HG02571 (cell line): ENCODE results near the gene ZFAND3.
"Not testable (repeated sequence)": the region's sequence is repeated elsewhere in the genome, so short reads cannot be mapped to it uniquely, and the experiment has no call there.

Experiments
- ATAC-seq: cut with Tn5 transposase; IDR thresholded peaks from one replicate; pipeline ENCODE4 v1.9.1; 2021; ENCODE audit warnings: mild to moderate bottlenecking, moderate library complexity; ENCODE audit not compliant: unreplicated experiment

Gene ZFAND3

GRCh38 chr6:38033442-38033982, 214.0 kb downstream of the ZFAND3 start:
- no peak for ATAC-seq

GRCh38 chr6:38034274-38034914, 214.9 kb downstream of the ZFAND3 start:
- no peak for ATAC-seq

- ATAC-seq, result no peak
These were observed 216.0 kb downstream of the ZFAND3 start for GRCh38 chr6:38035478-38035877.

GRCh38 chr6:38039502-38039901, 220.0 kb downstream of the ZFAND3 start:
- ATAC-seq, result no peak

GRCh38 chr6:38040254-38040653, 220.7 kb downstream of the ZFAND3 start:
- no peak for ATAC-seq

DNA sequence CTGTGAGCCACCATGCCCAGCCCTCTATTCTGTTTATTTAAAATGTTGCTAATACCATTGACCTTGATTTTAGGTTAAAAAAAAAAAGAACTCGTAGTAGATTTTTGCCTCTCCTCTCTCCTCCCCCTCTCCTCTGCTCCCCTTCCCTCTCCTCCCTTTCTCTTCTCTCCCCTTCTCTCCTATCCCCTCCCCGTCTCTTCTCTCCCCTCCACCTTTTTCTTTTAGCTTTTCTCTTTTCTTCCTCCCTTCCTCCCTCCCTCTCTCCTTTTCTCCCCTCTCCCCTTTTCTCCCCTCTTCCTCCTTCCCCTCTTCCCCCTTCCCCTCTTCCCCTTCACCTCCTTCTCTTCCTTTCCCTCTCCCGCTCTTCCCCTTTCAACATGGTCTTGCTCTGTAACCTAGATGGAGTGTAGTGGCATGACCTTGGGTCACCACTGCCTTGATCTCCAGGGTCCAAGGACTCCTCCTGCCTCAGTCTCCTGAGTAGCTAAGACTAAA, 223.8 kb downstream of the ZFAND3 start:
- ATAC-seq, result no peak

DNA sequence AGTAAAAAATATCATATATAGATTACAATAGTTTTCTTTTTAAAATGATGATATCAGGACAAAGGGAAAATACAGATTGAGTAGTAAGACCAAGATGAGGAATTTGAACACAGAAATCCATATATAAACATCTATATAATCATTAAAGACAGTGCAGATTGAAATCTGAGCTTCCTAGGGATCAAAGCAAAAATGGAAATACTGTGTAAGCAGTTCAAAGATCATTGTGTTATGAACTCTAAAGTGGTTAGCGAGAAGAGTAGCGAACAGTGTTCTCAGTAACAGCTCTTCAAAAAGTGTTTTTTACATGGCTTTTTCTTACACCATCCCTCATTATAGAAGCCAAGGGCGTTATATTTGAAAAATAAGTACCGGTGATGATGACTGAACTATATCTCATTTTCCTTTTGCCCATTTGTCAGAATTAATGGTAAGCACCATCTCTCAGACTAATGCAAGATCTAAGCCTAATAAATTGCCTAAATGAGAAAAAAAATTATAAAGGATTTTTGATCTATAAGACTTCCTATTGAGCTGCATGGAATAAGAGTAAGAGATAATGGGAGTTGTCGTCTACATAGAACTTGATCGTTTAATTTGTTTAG, 226.3 kb downstream of the ZFAND3 start:
- ATAC-seq, result no peak

GRCh38 chr6:38047562-38047961, 228.0 kb downstream of the ZFAND3 start:
- ATAC-seq, result no peak

DNA sequence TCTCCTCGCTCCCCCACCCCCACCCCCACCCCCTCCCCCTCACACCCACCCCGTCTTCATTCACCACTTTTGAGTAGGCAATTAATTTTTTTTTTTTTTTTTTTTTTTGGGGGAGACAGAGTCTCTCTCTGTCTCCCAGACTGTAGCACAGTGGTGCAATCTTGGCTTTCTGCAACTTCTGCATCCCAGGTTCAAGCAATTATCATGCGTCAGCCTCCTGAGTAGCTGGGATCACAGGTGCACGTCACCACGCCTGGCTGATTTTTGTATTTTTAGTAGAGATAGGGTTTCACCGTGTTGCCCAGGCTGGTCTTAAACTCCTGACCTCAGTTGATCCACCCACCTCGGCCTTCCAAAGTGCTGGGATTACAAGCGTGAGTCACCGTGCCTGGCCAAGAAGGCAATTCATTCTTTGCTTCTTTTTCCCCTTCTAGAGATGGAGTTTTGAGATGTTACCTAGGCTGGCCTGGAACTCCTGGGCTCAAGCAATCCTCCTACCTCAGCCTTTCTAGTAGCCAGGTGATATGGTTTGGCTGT, 230.4 kb downstream of the ZFAND3 start:
- ATAC-seq, result not testable (repeated sequence)

- ATAC-seq, result no peak
These were observed 232.4 kb downstream of the ZFAND3 start for GRCh38 chr6:38051819-38052434.

GRCh38 chr6:38054527-38055202, 235.1 kb downstream of the ZFAND3 start:
- ATAC-seq, result no peak

DNA sequence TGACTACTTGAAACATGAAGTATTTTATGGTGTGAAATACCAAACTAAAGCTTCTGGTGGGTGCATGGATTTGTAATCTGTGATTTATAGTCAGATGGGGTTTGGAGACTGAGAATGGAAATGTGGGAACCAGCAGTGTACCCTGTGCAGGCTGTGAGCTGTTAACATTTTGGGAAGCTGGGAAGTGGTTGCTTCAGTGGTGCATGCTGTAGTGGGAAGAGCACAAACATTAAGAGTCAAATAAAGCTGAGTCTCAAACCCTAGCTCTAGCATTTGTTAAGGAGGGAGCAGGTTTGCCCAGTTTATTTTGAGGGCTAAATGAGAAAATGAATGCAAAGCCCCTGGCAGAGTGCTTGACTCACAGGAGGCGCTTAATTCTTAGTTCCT, 235.7 kb downstream of the ZFAND3 start:
- no peak for ATAC-seq

DNA sequence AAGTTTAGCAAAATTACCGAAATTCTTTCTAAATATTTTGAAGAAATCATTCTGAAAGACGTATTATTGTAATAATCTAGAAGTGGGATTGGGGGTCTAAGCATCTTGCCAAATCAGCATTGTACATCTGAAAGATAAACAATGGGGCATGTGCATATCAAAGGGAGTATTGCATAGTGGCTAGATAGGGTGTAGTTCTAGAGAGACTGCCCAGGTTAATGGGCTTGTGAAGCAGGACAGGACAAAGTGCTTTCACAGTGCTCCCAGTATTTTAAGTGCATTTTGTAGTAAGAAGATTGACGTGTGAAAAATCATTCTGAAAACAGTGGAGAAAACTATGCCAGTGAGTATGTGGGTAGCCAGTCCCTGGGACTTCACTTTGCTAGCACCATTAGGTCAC, 236.8 kb downstream of the ZFAND3 start:
- no peak for ATAC-seq

GRCh38 chr6:38057994-38058393, 238.5 kb downstream of the ZFAND3 start:
- ATAC-seq, result no peak

- no peak for ATAC-seq
These were observed 242.5 kb downstream of the ZFAND3 start for GRCh38 chr6:38062066-38062465.

- no peak for ATAC-seq
These were observed 244.4 kb downstream of the ZFAND3 start for GRCh38 chr6:38063973-38064372.

- no peak for ATAC-seq
These were observed 244.9 kb downstream of the ZFAND3 start for GRCh38 chr6:38064431-38064830.

DNA sequence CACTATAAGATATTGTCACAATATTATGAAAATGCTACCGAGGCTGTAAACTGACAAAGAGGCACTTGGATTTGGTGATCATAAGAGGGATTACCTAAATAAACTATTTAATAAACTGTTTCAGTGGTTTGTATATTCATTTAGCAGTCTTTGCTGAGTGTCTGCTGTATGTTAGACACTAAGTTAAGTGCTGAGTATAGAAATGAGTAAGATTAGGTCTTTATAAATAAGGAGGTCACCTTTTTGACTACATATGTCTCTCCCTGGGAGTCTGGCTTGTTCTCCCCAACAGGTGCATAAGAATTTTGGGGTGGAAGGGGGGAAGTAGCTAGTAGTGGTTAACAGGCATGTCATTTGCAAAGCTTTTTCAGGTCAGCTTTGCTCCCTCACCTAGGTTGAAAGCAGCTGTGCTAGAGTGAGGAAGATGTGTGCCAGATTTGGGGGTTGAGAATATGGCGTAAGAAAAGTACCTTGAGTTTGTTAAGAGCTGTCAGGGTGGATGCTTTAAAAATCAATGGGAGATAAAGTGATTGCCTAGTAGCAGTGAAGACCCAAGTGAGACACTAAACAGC, 246.3 kb downstream of the ZFAND3 start:
- ATAC-seq, result no peak

DNA sequence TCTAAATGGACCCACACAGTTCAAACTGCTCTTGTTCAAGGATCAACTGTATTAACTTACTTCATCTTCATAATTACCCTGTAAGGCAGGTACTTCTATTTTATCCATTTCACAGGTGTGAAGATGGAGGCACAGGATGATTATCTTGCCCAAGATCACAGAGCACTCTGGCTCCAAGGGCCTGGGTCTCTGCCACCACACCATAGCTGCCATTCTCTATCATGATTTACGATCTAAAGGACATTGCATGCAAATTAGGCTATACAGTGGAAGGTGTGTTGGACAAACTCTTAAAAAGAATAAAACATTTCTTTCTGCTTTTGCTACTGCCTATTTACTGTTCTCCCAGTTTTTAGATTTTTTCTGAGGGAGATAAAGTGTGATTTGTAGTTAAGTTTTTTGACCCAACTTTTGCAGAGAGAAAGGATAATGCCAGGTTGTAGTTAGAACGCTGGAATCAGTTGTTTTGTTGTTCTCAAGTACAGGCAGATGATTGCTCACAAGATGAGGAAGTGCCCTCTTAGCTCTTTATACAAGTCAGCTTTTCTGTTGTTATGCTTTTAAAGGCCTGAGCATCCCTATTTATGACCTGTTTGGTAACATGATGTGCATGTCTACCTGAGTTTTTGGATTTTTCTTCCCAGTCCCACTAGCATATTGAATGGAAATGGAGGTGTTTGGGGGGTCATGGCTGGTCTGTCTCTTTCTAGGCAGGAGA, 247.9 kb downstream of the ZFAND3 start:
- ATAC-seq, result no peak
